Heart left ventricle (tissue), 16 donors: ENCODE measurements around the gene DNAJA4. TPM values are rescaled to one million over a fixed set of nuclear protein-coding genes. Genes with fewer than 3 reads are reported as not detected.

Experiments
- ATAC-seq, 4 donors: fragments of 200-7000 bp; cut with Tn5 transposase; one replicate each; pipeline ENCODE4 v1.9.1; 2020 to 2022; ENCODE audit warnings: moderate library complexity in 4 of 4, mild to moderate bottlenecking in 3 of 4, moderate number of reproducible peaks in 1 of 4
- DNase-seq, 5 donors: peaks; one replicate each; pipeline ENCODE4 v3.0.0-alpha.2; 2020
- H3K27ac ChIP-seq, 12 donors: fragments of 200-600 bp; sonication (generic) in 4 of 12; one replicate each; pipeline versions ENCODE4 v1.5.0 to v1.8.0; 2016 to 2022; ENCODE audit warnings: mild to moderate bottlenecking in 2 of 12
- H3K27me3 ChIP-seq, 9 donors: fragments of 200-600 bp; sonication (generic) in 2 of 9; one replicate each; pipeline versions ENCODE4 v1.5.1 to v1.8.0; 2016 to 2022; ENCODE audit warnings: mild to moderate bottlenecking in 3 of 9
- H3K36me3 ChIP-seq, 9 donors: fragments of 200-600 bp; sonication (generic) in 2 of 9; one replicate each; pipeline versions ENCODE4 v1.5.0 to v1.8.0; 2018 to 2022; ENCODE audit warnings: mild to moderate bottlenecking in 2 of 9
- H3K4me1 ChIP-seq, 12 donors: fragments of 200-600 bp; sonication (generic) in 4 of 12; one replicate each; pipeline versions ENCODE4 v1.5.0 to v1.8.0; 2016 to 2022; ENCODE audit warnings: mild to moderate bottlenecking in 3 of 12
- H3K4me3 ChIP-seq, 12 donors: fragments of 200-600 bp; sonication (generic) in 4 of 12; one replicate each; pipeline versions ENCODE4 v1.5.0 to v1.8.0; 2017 to 2022; ENCODE audit warnings: mild to moderate bottlenecking in 9 of 12, moderate library complexity in 4 of 12
- H3K9me3 ChIP-seq, 12 donors: fragments of 200-600 bp; sonication (generic) in 4 of 12; one replicate each; pipeline versions ENCODE4 v1.5.0 to v1.8.0; 2016 to 2022; ENCODE audit warnings: mild to moderate bottlenecking in 1 of 12
- CTCF ChIP-seq, 12 donors: fragments of 200-600 bp; sonication (generic) in 4 of 12; IDR thresholded peaks; one replicate each; pipeline versions ENCODE4 v1.5.0 to v1.8.0; 2018 to 2022; ENCODE audit warnings: antibody characterized with exemption in 12 of 12, mild to moderate bottlenecking in 5 of 12
- POLR2A ChIP-seq, 2 donors: fragments of 450-650 bp; IDR thresholded peaks; one replicate each; pipeline ENCODE4 v1.6.1; 2017; ENCODE audit warnings: antibody characterized with exemption in 2 of 2, mild to moderate bottlenecking in 2 of 2, moderate library complexity in 2 of 2
- WGBS, 4 donors: extraction: QIAGEN DNeasy Blood & Tissue Kit in 2 of 4; methylation state at CpG; one replicate each; pipeline versions ENCODE4 v1.1.5 to v1.1.7; 2013 to 2018; 5-methylcytosine and 5-hydroxymethylcytosine counted together
- intact Hi-C, 10 donors: fragments of 100-400 bp; cut with DNase I; formaldehyde crosslinking; loops; one replicate each; pipeline versions ENCODE4 v1.11.1 to v1.14.2; 2022
- polyA plus RNA-seq, 2 donors: library from polyadenylated mRNA; stranded (reverse); fragments of 200-250 nt; gene quantifications; one replicate each; pipeline ENCODE4 v1.2.3, GENCODE V29; 2013
- total RNA-seq, 9 donors: library from RNA; depleted of rRNA in 2 of 9; stranded (reverse); fragments of >200 nt in 2 of 9; fragmentation: NEBNext Ultra II Directional in 3 of 9; extraction: Animal tissue kit (Norgen Biotek cat#: 25700) in 3 of 9; gene quantifications; one replicate each; pipeline versions ENCODE4 v1.1.0 to v1.2.4, GENCODE V29; 2016 to 2023
- donor health status: ischemic (EF 13 %, LVEDD 7.1; RV severe dilation, severe dysfunction).
- donor health status: healthy with polysubstance abuse.
- donor health status: DM: no; HTN: yes; CAD: no.
- donor health status: DM: no; HTN: no; CAD: no.
- donor health status: ischemic (EF 25% LVEDD 6.9; RV normal size, moderate dysfunction).
- donor health status: ischemic (EF 25% LVEDD 5.7; RV mildly dilated, moderate dysfunction).
- donor health status: healthy.
- donor health status: DM: yes; HTN: yes; CAD: no.
- donor health status: ischemic (EF 35%, LVEDD 5.7; RV mildly dilated, moderate dysfunction).
- donor health status: nonischemic (EF 11% LVEDD 7.7; RV severe dilation, severe dysfunction).
- donor health status: DM: yes; HTN: yes; CAD: no.
- donor health status: PGD.
- donor health status: ischemic (EF 29% LVEDD 5.4; RV normal size, mild dysfunction).
- donor health status: nonischemic (EF 23%, LVEDD 6.1; RV moderate dilation, normal function).

Gene DNAJA4
- total and polyA plus RNA-seq, 11 donors: 62.3 to 503 (median 94.6) TPM

- no peak for DNase-seq
- WGBS, 4 donors: 77 to 100% (median 79%) methylated on average over 1 of the region's 1 CpG
- TF ChIP-seq CTCF (IDR thresholded peaks at IDR 0.05) (no peak), POLR2A (IDR thresholded peaks at IDR 0.05) (no peak)
Measured at GRCh38 chr15:78247911-78248310, 16.5 kb upstream of the DNAJA4 start.

GRCh38 chr15:78249131-78249530 lies 15.2 kb upstream of the DNAJA4 start:
- H3K27me3 ChIP-seq: no peaks in the 10 kb centered on the region
- 84 to 92% (median 85%) methylated on average over 5 of the region's 5 CpGs for WGBS, 4 donors
- ATAC-seq: no peak
- intact Hi-C loops: no loop called here
- no peaks in the 10 kb centered on the region for H3K36me3 ChIP-seq
- no peak for DNase-seq
- no peak overlapping the region for H3K4me3 ChIP-seq
- no peaks in the 10 kb centered on the region for H3K9me3 ChIP-seq
- TF ChIP-seq CTCF (IDR thresholded peaks at IDR 0.05) (no peak), POLR2A (IDR thresholded peaks at IDR 0.05) (no peak)
- H3K27ac ChIP-seq: no peak overlapping the region
- H3K4me1 ChIP-seq: no peaks in the 10 kb centered on the region

More at GRCh38 chr15:78247911-78248310, 16.5 kb upstream of the DNAJA4 start:
- ATAC-seq: no peak
- Histone ChIP-seq H3K27me3 (no peaks in the 10 kb centered on the region), H3K4me1 (peaks cover 0 to 11% (median 3%) of the 10 kb centered on the region in 12 donors), H3K9me3 (no peaks in the 10 kb centered on the region), H3K36me3 (no peaks in the 10 kb centered on the region), H3K27ac (no peak overlapping the region), H3K4me3 (no peak overlapping the region)
- intact Hi-C loops: no loop called here

GRCh38 chr15:78251136-78251535 lies 13.2 kb upstream of the DNAJA4 start:
- no peak for ATAC-seq
- intact Hi-C loops: no loop called here
- 72 to 88% (median 79%) methylated on average over 9 of the region's 9 CpGs for WGBS, 4 donors

GRCh38 chr15:78255421-78256043 lies 8.8 kb upstream of the DNAJA4 start:
- H3K4me1 ChIP-seq: no peaks in the 10 kb centered on the region
- H3K36me3 ChIP-seq: no peaks in the 10 kb centered on the region
- no peak overlapping the region for H3K27ac ChIP-seq
- WGBS, 4 donors: 91 to 100% (median 93%) methylated on average over 1 of the region's 1 CpG
- DNase-seq: no peak
- no peak for ATAC-seq
- intact Hi-C loops: no loop called here
- no peak overlapping the region for H3K4me3 ChIP-seq
- no peaks in the 10 kb centered on the region for H3K27me3 ChIP-seq
- no peaks in the 10 kb centered on the region for H3K9me3 ChIP-seq
- TF ChIP-seq CTCF (IDR thresholded peaks at IDR 0.05) (no peak), POLR2A (IDR thresholded peaks at IDR 0.05) (no peak)

More at GRCh38 chr15:78251136-78251535, 13.2 kb upstream of the DNAJA4 start:
- TF ChIP-seq CTCF (IDR thresholded peaks at IDR 0.05) (no peak), POLR2A (IDR thresholded peaks at IDR 0.05) (no peak)
- H3K9me3 ChIP-seq: no peaks in the 10 kb centered on the region
- no peaks in the 10 kb centered on the region for H3K36me3 ChIP-seq
- H3K27ac ChIP-seq: no peak overlapping the region
- no peaks in the 10 kb centered on the region for H3K4me1 ChIP-seq
- no peaks in the 10 kb centered on the region for H3K27me3 ChIP-seq
- H3K4me3 ChIP-seq: no peak overlapping the region
- DNase-seq: no peak
